OCI-LY7 (cell line): Measurements from ENCODE around the gene PALD1. TPM values are rescaled to one million over a fixed set of nuclear protein-coding genes. Genes with fewer than 3 reads are reported as not detected.

ENCODE experiments used
- BruUV-seq: library from RNA; stranded (reverse); fragments of 400-500 nt; replicated peaks from 2 replicates; lab custom pipeline; 2021; lab: Mats Ljungman, UMichigan
- CTCF ChIA-PET: fragments of 300-600 bp; sonication (Branson Sonifier 250); formaldehyde crosslinking; loops from one replicate; lab custom pipeline; 2022; ENCODE audit warnings: antibody characterized with exemption; ENCODE audit not compliant: unreplicated experiment; lab: Charles Lee
- POLR2A ChIA-PET: fragments of 300-600 bp; sonication (Branson Sonifier 250); formaldehyde crosslinking; loops from one replicate; lab custom pipeline; 2022; ENCODE audit warnings: antibody characterized with exemption; lab: Charles Lee
- DNase-seq: peaks from one replicate; pipeline ENCODE4 v3.0.0-alpha.2; 2015; ENCODE audit warnings: low spot score
- H2AFZ ChIP-seq: fragments of 200-600 bp; sonication (generic), shearing (Covaris generic); 2 replicates; pipeline ENCODE4 v1.6.1; 2014; ENCODE audit warnings: mild to moderate bottlenecking, antibody characterized with exemption, low read length, moderate library complexity
- H3K27ac ChIP-seq: fragments of 200-600 bp; sonication (generic); 2 replicates; pipeline ENCODE4 v1.5.1; 2014; ENCODE audit warnings: mixed run types, low read depth, mild to moderate bottlenecking, moderate library complexity, low read length, inconsistent platforms; ENCODE audit not compliant: poor library complexity, severe bottlenecking
- H3K36me3 ChIP-seq: fragments of 200-600 bp; sonication (generic); 2 replicates; pipeline ENCODE4 v1.6.1; 2014; ENCODE audit warnings: mild to moderate bottlenecking, antibody characterized with exemption, low read length, moderate library complexity, mixed read lengths; ENCODE audit not compliant: insufficient read depth
- H3K4me1 ChIP-seq: fragments of 200-600 bp; sonication (generic); 2 replicates; pipeline ENCODE4 v1.5.1; 2014; ENCODE audit warnings: mild to moderate bottlenecking, low read length; ENCODE audit not compliant: insufficient read depth, poor library complexity, severe bottlenecking
- H3K4me2 ChIP-seq: fragments of 200-600 bp; sonication (generic); 2 replicates; pipeline ENCODE4 v1.6.1; 2014; ENCODE audit warnings: mild to moderate bottlenecking, low read length
- H3K4me3 ChIP-seq: fragments of 200-600 bp; sonication (generic); 2 replicates; pipeline ENCODE4 v1.5.1; 2014; ENCODE audit warnings: mild to moderate bottlenecking, low read depth, low read length; ENCODE audit not compliant: poor library complexity, severe bottlenecking
- H3K79me2 ChIP-seq: fragments of 200-600 bp; sonication (generic); 2 replicates; pipeline ENCODE4 v1.6.1; 2016; ENCODE audit warnings: low read depth, mild to moderate bottlenecking, low read length, moderate library complexity, mixed read lengths; ENCODE audit not compliant: insufficient read depth
- H3K9me2 ChIP-seq: fragments of 200-600 bp; sonication (generic); 2 replicates; pipeline ENCODE4 v1.6.1; 2016; ENCODE audit warnings: mild to moderate bottlenecking, low read length, mixed read lengths; ENCODE audit not compliant: insufficient read depth
- H3K9me3 ChIP-seq: fragments of 200-600 bp; sonication (generic); 2 replicates; pipeline ENCODE4 v1.6.1; 2014; ENCODE audit warnings: mild to moderate bottlenecking, mixed run types, low read length, mixed read lengths
- H4K20me1 ChIP-seq: fragments of 200-600 bp; sonication (generic); 2 replicates; pipeline ENCODE4 v1.6.1; 2014; ENCODE audit warnings: mild to moderate bottlenecking, antibody characterized with exemption, low read length, moderate library complexity, mixed read lengths; ENCODE audit not compliant: insufficient read depth
- CTCF ChIP-seq: fragments of 200-600 bp; sonication (generic); conservative IDR thresholded peaks from 2 replicates; pipeline ENCODE4 v1.5.1; 2014; ENCODE audit warnings: mild to moderate bottlenecking, antibody characterized with exemption, low read length, moderate library complexity, mixed read lengths
- EZH2phosphoT487 ChIP-seq: fragments of 200-600 bp; sonication (generic); IDR thresholded peaks from 2 replicates; pipeline ENCODE4 v1.6.1; 2018; ENCODE audit warnings: low read depth, borderline replicate concordance, mild to moderate bottlenecking, mixed run types, antibody characterized with exemption, low read length, moderate library complexity, mixed read lengths
- intact Hi-C: fragments of 100-400 bp; cut with micrococcal nuclease; formaldehyde crosslinking; loops from one replicate; pipeline ENCODE4 v1.10.0; 2022; ENCODE audit not compliant: unreplicated experiment
- total RNA-seq, 2 experiments: library from RNA; depleted of rRNA in 1 of 2; stranded (reverse); fragments of >200 nt in 1 of 2; shearing (Covaris generic) in 1 of 2; gene quantifications; 2 replicates each; pipeline ENCODE4 v1.2.3, GENCODE V29; 2014 to 2022

The PALD1 gene
- total RNA-seq, 2 experiments from 2014 or later = 52.7 to 66.7 TPM

GRCh38 chr10:70557876-70558275 is 79.3 kb downstream of the PALD1 start:
- no peak overlapping the region for H2AFZ ChIP-seq
- no TSS peak for BruUV-seq
- no peaks in the 10 kb centered on the region for H4K20me1 ChIP-seq
- intact Hi-C loops = loop anchor here (2.0 kb wide), 1 partner anchor 201 kb away; no protein-coding TSS in a partner anchor
- peaks cover 64% of the 10 kb centered on the region for H3K4me1 ChIP-seq
- peak overlapping the region; percentile 73 for H3K27ac ChIP-seq
- peak; percentile 84 for DNase-seq
- peaks cover 52% of the 10 kb centered on the region for H3K36me3 ChIP-seq
- no peaks in the 10 kb centered on the region for H3K79me2 ChIP-seq
- H3K9me3 ChIP-seq = no peaks in the 10 kb centered on the region
- H3K4me3 ChIP-seq = no peak overlapping the region
- peak overlapping the region; percentile 56 for H3K4me2 ChIP-seq
- TF ChIP-seq CTCF = no peak
- no peak for TF ChIP-seq EZH2phosphoT487
- no peaks in the 10 kb centered on the region for H3K9me2 ChIP-seq
- CTCF ChIA-PET = no interaction called here
- POLR2A ChIA-PET = interaction anchor here (0.7 kb wide), 1 partner anchor 202 kb away, joined by 3 read pairs; no protein-coding TSS in a partner anchor

GRCh38 chr10:70558295-70558694 is 79.7 kb downstream of the PALD1 start:
- Histone ChIP-seq H3K27ac (peak overlapping the region; percentile 73), H3K4me2 (peak overlapping the region; percentile 56), H3K9me2 (no peaks in the 10 kb centered on the region), H3K9me3 (no peaks in the 10 kb centered on the region), H2AFZ (no peak overlapping the region), H3K79me2 (no peaks in the 10 kb centered on the region), H3K36me3 (peaks cover 48% of the 10 kb centered on the region), H3K4me1 (peaks cover 68% of the 10 kb centered on the region), H4K20me1 (no peaks in the 10 kb centered on the region), H3K4me3 (no peak overlapping the region)
- intact Hi-C loops = loop anchor here (2.0 kb wide), 1 partner anchor 201 kb away; no protein-coding TSS in a partner anchor
- no TSS peak for BruUV-seq
- CTCF ChIA-PET = interaction anchor here (1.2 kb wide), 1 partner anchor 9 kb away, joined by 3 read pairs; no protein-coding TSS in a partner anchor
- DNase-seq = no peak
- POLR2A ChIA-PET = interaction anchor here (0.6 to 1.2 kb wide), 2 partner anchors 9 to 105 kb away, joined by 4 read pairs; no protein-coding TSS in a partner anchor
- no peak for TF ChIP-seq CTCF
- TF ChIP-seq EZH2phosphoT487 = no peak
